Endodermal cell (in vitro differentiated cells): Measurements from ENCODE around the gene HIP1. TPM values are rescaled to one million over a fixed set of nuclear protein-coding genes. Genes with fewer than 3 reads are reported as not detected.

Source experiments
- DNase-seq: peaks from one replicate; pipeline ENCODE4 v3.0.0-alpha.2; 2017
- H3K27ac ChIP-seq: 2 replicates; pipeline ENCODE4 v1.5.1; 2013; ENCODE audit warnings: mild to moderate bottlenecking, low read depth, low read length, moderate library complexity
- H3K27me3 ChIP-seq: 2 replicates; pipeline ENCODE4 v1.6.1; 2013; ENCODE audit warnings: mild to moderate bottlenecking, low read length, moderate library complexity; ENCODE audit not compliant: insufficient read depth, control insufficient read depth, poor library complexity, severe bottlenecking
- H3K36me3 ChIP-seq: 2 replicates; pipeline ENCODE4 v1.7.0; 2013; ENCODE audit warnings: mild to moderate bottlenecking, low read length, moderate library complexity; ENCODE audit not compliant: control insufficient read depth, insufficient read depth
- H3K4me1 ChIP-seq: one replicate; pipeline ENCODE4 v1.7.0; 2013; ENCODE audit warnings: low read length; ENCODE audit not compliant: control insufficient read depth, insufficient read depth
- H3K4me3 ChIP-seq: 2 replicates; pipeline ENCODE4 v1.5.1; 2013; ENCODE audit warnings: mild to moderate bottlenecking, low read length, moderate library complexity
- H3K9ac ChIP-seq: 2 replicates; pipeline ENCODE4 v1.6.1; 2013; ENCODE audit warnings: mild to moderate bottlenecking, low read length, moderate library complexity; ENCODE audit not compliant: poor library complexity, severe bottlenecking; ENCODE audit errors: extremely low read depth
- H3K9me3 ChIP-seq: 2 replicates; pipeline ENCODE4 v1.6.1; 2013; ENCODE audit warnings: mild to moderate bottlenecking, low read length, moderate library complexity; ENCODE audit not compliant: control insufficient read depth
- H3K27ac Mint-ChIP-seq: 2 replicates; pipeline ENCODE4 v1.8.0; 2020; ENCODE audit warnings: mixed read lengths
- H3K27me3 Mint-ChIP-seq: 2 replicates; pipeline ENCODE4 v1.8.0; 2021; ENCODE audit warnings: mild to moderate bottlenecking, mixed read lengths; ENCODE audit not compliant: insufficient read depth
- H3K36me3 Mint-ChIP-seq: 2 replicates; pipeline ENCODE4 v1.8.0; 2020; ENCODE audit warnings: low read depth, mixed read lengths
- H3K4me1 Mint-ChIP-seq: 2 replicates; pipeline ENCODE4 v1.8.0; 2020; ENCODE audit warnings: mixed read lengths
- H3K4me3 Mint-ChIP-seq: 2 replicates; pipeline ENCODE4 v1.8.0; 2020; ENCODE audit warnings: mild to moderate bottlenecking, moderate library complexity, mixed read lengths
- H3K9me3 Mint-ChIP-seq: 2 replicates; pipeline ENCODE4 v1.8.0; 2020; ENCODE audit warnings: mild to moderate bottlenecking, mixed read lengths
- WGBS, 2 experiments: methylation state at CpG; one replicate each; pipeline versions ENCODE4 v1.1.5 to v1.1.7; 2013; ENCODE audit warnings: missing lambda C conversion rate in 2 of 2, mixed read lengths in 1 of 2; ENCODE audit not compliant: insufficient coverage in 1 of 2, insufficient read length in 1 of 2; 5-methylcytosine and 5-hydroxymethylcytosine counted together
- total RNA-seq, 2 donors: library from RNA; stranded (reverse); fragmentation: NEBNext Ultra II Directional in 1 of 2; extraction: Animal tissue kit (Norgen Biotek cat#: 25700) in 1 of 2; gene quantifications; 2 replicates in 1 of 2; 3 replicates in 1 of 2; pipeline ENCODE4 v1.2.1, GENCODE V29; 2021
- TF ChIP-seq, protein P1 (sequence below): fragments of 200-600 bp; sonication (generic); conservative IDR thresholded peaks from 2 replicates; pipeline ENCODE4 v1.5.0; 2021; ENCODE audit warnings: antibody characterized with exemption, mild to moderate bottlenecking

The HIP1 gene
- total RNA-seq, 2 donors from 2014 or later = 64.7 to 70.0 TPM

DNA sequence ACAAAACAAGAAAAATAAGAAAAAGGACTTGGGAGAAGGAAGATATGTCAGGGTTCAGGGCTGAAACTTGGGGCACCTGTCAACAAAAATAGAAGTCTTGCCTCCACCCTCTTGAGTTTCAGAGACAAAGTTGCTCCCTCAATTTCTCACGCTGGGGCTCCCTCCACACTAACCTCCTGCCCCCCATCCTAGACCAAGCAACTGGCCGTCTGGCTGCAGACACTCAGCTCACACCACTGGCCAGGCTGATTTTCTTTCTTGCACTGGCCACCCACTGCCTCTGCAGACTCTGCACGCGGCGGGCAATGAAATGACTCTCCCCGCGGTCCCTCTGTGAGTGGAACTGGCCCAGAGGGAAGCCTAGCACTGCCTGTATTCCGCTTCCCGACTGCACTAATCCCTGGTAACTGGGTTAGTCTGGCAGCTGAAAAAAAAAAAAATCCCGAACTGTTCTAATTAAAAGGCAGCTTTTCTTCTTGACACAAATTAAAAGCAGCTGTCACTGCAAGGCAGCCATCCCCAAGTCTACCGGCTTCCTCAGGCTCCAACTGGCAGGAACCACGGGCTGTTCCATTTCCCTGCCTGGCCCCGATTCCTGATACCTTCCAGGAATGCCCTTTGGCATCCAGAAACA is 163.1 kb downstream of the HIP1 start:
- Mint-ChIP-seq H3K36me3 (peaks cover 60% of the 10 kb centered on the region), H3K4me1 (no peaks in the 10 kb centered on the region)
- TF ChIP-seq, protein P1, sequence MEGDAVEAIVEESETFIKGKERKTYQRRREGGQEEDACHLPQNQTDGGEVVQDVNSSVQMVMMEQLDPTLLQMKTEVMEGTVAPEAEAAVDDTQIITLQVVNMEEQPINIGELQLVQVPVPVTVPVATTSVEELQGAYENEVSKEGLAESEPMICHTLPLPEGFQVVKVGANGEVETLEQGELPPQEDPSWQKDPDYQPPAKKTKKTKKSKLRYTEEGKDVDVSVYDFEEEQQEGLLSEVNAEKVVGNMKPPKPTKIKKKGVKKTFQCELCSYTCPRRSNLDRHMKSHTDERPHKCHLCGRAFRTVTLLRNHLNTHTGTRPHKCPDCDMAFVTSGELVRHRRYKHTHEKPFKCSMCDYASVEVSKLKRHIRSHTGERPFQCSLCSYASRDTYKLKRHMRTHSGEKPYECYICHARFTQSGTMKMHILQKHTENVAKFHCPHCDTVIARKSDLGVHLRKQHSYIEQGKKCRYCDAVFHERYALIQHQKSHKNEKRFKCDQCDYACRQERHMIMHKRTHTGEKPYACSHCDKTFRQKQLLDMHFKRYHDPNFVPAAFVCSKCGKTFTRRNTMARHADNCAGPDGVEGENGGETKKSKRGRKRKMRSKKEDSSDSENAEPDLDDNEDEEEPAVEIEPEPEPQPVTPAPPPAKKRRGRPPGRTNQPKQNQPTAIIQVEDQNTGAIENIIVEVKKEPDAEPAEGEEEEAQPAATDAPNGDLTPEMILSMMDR = no peak

DNA sequence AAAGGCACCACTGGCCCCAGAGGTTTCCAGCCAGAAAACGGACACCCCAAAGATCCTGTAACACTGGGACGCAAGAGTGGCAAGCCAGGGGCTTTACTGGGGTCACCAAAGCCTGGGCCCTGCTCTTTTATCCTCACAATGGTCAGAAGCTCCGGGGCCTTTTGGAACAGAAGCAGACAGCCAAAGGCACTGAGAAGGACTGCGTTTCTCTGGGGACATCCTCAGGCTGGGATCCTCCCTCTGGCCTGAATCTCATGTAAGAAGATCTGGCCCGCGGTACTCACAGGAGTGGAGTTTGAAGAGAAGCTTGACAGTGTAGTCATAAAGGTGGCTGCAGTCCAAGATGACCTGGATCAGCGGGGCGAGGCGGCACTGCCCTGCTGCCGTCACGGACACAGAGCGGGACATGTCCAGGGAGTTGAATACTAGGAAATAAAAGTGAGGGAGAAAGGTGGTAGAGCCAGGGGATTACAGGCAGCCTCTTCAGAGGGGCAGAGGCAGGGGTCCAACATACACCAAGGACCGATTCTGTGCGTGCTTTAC is 165.2 kb downstream of the HIP1 start:
- H3K4me1 Mint-ChIP-seq = no peaks in the 10 kb centered on the region
- no peaks in the 10 kb centered on the region for H3K9me3 Mint-ChIP-seq
- H3K27ac Mint-ChIP-seq = no peak overlapping the region
- no peak for DNase-seq
- Histone ChIP-seq H3K9ac (no peak overlapping the region), H3K4me3 (no peak overlapping the region), H3K4me1 (no peaks in the 10 kb centered on the region), H3K9me3 (no peaks in the 10 kb centered on the region), H3K27ac (no peak overlapping the region), H3K36me3 (peaks cover 71% of the 10 kb centered on the region), H3K27me3 (no peaks in the 10 kb centered on the region)
- TF ChIP-seq, protein P1 = no peak
- 95 to 98% methylated on average over 14 of the region's 14 CpGs for WGBS, 2 experiments
- H3K36me3 Mint-ChIP-seq = peaks cover 51% of the 10 kb centered on the region
- no peak overlapping the region for H3K4me3 Mint-ChIP-seq
- H3K27me3 Mint-ChIP-seq = no peaks in the 10 kb centered on the region

More for the DNA sequence above, 163.1 kb downstream of the HIP1 start:
- Mint-ChIP-seq H3K27ac (no peak overlapping the region), H3K9me3 (no peaks in the 10 kb centered on the region), H3K4me3 (no peak overlapping the region), H3K27me3 (no peaks in the 10 kb centered on the region)
- WGBS, 2 experiments = 95 to 98% methylated on average over 10 to 13 of the region's 13 CpGs
- Histone ChIP-seq H3K27ac (no peak overlapping the region), H3K4me3 (no peak overlapping the region), H3K9me3 (no peaks in the 10 kb centered on the region), H3K27me3 (no peaks in the 10 kb centered on the region), H3K4me1 (no peaks in the 10 kb centered on the region), H3K9ac (no peak overlapping the region), H3K36me3 (peaks cover 78% of the 10 kb centered on the region)
- DNase-seq = no peak

DNA sequence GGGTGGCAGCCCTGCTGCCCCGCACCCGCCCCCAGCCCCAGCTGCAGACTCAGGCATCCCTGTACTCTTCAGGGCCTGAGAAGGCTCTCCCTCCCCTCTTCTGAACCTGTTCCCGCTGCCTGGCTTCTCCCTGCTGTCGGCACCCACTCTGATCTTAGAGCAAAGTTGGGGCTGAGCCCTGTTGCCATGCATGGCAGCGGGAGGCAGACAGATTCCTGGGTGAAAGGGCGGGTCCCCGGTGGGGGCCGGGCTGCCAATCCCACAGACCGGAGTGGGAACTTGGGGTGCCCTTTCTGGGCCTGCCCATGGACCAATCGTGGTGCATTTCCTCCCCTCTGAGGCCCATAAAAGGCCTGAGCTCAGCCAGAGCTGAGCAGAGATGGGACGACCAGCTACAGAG is 165.9 kb downstream of the HIP1 start:
- WGBS, 2 experiments = 90 to 93% methylated on average over 6 to 11 of the region's 11 CpGs
- H3K27ac Mint-ChIP-seq = no peak overlapping the region
- no peaks in the 10 kb centered on the region for H3K27me3 Mint-ChIP-seq
- H3K36me3 Mint-ChIP-seq = peaks cover 53% of the 10 kb centered on the region
- H3K4me1 Mint-ChIP-seq = peaks cover 2% of the 10 kb centered on the region
- Histone ChIP-seq H3K4me1 (no peaks in the 10 kb centered on the region), H3K27me3 (no peaks in the 10 kb centered on the region), H3K36me3 (peaks cover 71% of the 10 kb centered on the region), H3K9ac (no peak overlapping the region), H3K9me3 (no peaks in the 10 kb centered on the region), H3K4me3 (no peak overlapping the region), H3K27ac (no peak overlapping the region)
- no peak overlapping the region for H3K4me3 Mint-ChIP-seq
- DNase-seq = no peak
- no peaks in the 10 kb centered on the region for H3K9me3 Mint-ChIP-seq
- TF ChIP-seq, protein P1 = no peak
